Skeletal muscle tissue (tissue), 4 donors: ENCODE measurements around the gene STYXL2. TPM values are rescaled to one million over a fixed set of nuclear protein-coding genes. Genes with fewer than 3 reads are reported as not detected.
A peak's percentile ranks its signal among the peaks of the same experiment; 100 is the strongest.

Experiments used
- H3K27ac ChIP-seq: one replicate; pipeline ENCODE4 v1.7.0; 2013; ENCODE audit warnings: mild to moderate bottlenecking, low read depth, low read length, inconsistent platforms
- H3K27me3 ChIP-seq, 3 donors: one replicate each; pipeline ENCODE4 v1.7.0; 2013; ENCODE audit warnings: low read length in 3 of 3; ENCODE audit not compliant: control insufficient read depth in 3 of 3, insufficient read depth in 3 of 3
- H3K36me3 ChIP-seq, 3 donors: one replicate each; pipeline ENCODE4 v1.7.0; 2013; ENCODE audit warnings: low read length in 3 of 3; ENCODE audit not compliant: control insufficient read depth in 3 of 3, insufficient read depth in 3 of 3
- H3K4me1 ChIP-seq, 3 donors: one replicate each; pipeline ENCODE4 v1.7.0; 2013; ENCODE audit warnings: low read length in 3 of 3, mild to moderate bottlenecking in 3 of 3; ENCODE audit not compliant: control insufficient read depth in 3 of 3, insufficient read depth in 3 of 3
- H3K4me3 ChIP-seq, 3 donors: one replicate each; pipeline ENCODE4 v1.7.0; 2013; ENCODE audit warnings: low read length in 3 of 3
- H3K9ac ChIP-seq, 3 donors: one replicate each; pipeline ENCODE4 v1.7.0; 2013; ENCODE audit warnings: low read length in 3 of 3, mild to moderate bottlenecking in 3 of 3, moderate library complexity in 2 of 3, low read depth in 1 of 3
- H3K9me3 ChIP-seq, 3 donors: one replicate each; pipeline ENCODE4 v1.7.0; 2013; ENCODE audit warnings: low read length in 3 of 3; ENCODE audit not compliant: control insufficient read depth in 3 of 3
- total RNA-seq: library from RNA; depleted of rRNA; stranded (reverse); fragments of >200 nt; gene quantifications from one replicate; pipeline ENCODE4 v1.2.3, GENCODE V29; 2014
- donor health status: Osteomylitis.

Gene STYXL2
- total RNA-seq, 1 donor from 2014 or later: 99.7 TPM

- H3K27me3 ChIP-seq: peaks cover 0 to 4% (median 2%) of the 10 kb centered on the region in 3 donors
- no peaks in the 10 kb centered on the region for H3K9me3 ChIP-seq
- no peak overlapping the region for H3K9ac ChIP-seq
- H3K27ac ChIP-seq: no peak overlapping the region
- no peaks in the 10 kb centered on the region for H3K36me3 ChIP-seq
- H3K4me1 ChIP-seq: peaks cover 0 to under 1% (median 0%) of the 10 kb centered on the region in 3 donors
- no peak overlapping the region for H3K4me3 ChIP-seq
Observed at GRCh38 chr1:167077128-167077867, 16.6 kb upstream of the STYXL2 start.

GRCh38 chr1:167077868-167078210 lies 16.0 kb upstream of the STYXL2 start:
- no peak overlapping the region for H3K27ac ChIP-seq
- H3K4me1 ChIP-seq: peaks cover 0 to 6% (median 5%) of the 10 kb centered on the region in 3 donors
- no peaks in the 10 kb centered on the region for H3K36me3 ChIP-seq
- H3K27me3 ChIP-seq: peaks cover 0 to 6% (median 2%) of the 10 kb centered on the region in 3 donors
- H3K9ac ChIP-seq: no peak overlapping the region
- no peaks in the 10 kb centered on the region for H3K9me3 ChIP-seq
- H3K4me3 ChIP-seq: no peak overlapping the region

- Histone ChIP-seq H3K9ac (no peak overlapping the region), H3K27ac (no peak overlapping the region), H3K27me3 (peaks cover 0 to 6% (median 5%) of the 10 kb centered on the region in 3 donors), H3K36me3 (no peaks in the 10 kb centered on the region), H3K4me1 (peaks cover 11 to 30% (median 29%) of the 10 kb centered on the region in 3 donors), H3K4me3 (no peak overlapping the region), H3K9me3 (no peaks in the 10 kb centered on the region)
Observed at GRCh38 chr1:167081594-167082156, 12.2 kb upstream of the STYXL2 start.

GRCh38 chr1:167082511-167083027 lies 11.3 kb upstream of the STYXL2 start:
- Histone ChIP-seq H3K4me3 (peak overlapping the region in 1 of 3 donors; percentile 36), H3K27me3 (peaks cover 0 to 6% (median 3%) of the 10 kb centered on the region in 3 donors), H3K9me3 (no peaks in the 10 kb centered on the region), H3K9ac (peak overlapping the region in 1 of 3 donors; percentile 17), H3K4me1 (peaks cover 11 to 30% (median 29%) of the 10 kb centered on the region in 3 donors), H3K27ac (no peak overlapping the region), H3K36me3 (no peaks in the 10 kb centered on the region)

GRCh38 chr1:167083066-167083665 lies 10.7 kb upstream of the STYXL2 start:
- no peaks in the 10 kb centered on the region for H3K9me3 ChIP-seq
- no peaks in the 10 kb centered on the region for H3K36me3 ChIP-seq
- H3K4me3 ChIP-seq: peak overlapping the region in 2 of 3 donors; percentile 9 to 36
- H3K9ac ChIP-seq: peak overlapping the region in 1 of 3 donors; percentile 18
- peaks cover 11 to 30% (median 29%) of the 10 kb centered on the region in 3 donors for H3K4me1 ChIP-seq
- peaks cover 0 to 6% (median 3%) of the 10 kb centered on the region in 3 donors for H3K27me3 ChIP-seq
- H3K27ac ChIP-seq: no peak overlapping the region

- H3K4me1 ChIP-seq: peaks cover 11 to 30% (median 29%) of the 10 kb centered on the region in 3 donors
- H3K4me3 ChIP-seq: no peak overlapping the region
- H3K27ac ChIP-seq: no peak overlapping the region
- H3K9me3 ChIP-seq: no peaks in the 10 kb centered on the region
- no peaks in the 10 kb centered on the region for H3K36me3 ChIP-seq
- peaks cover 0 to 6% (median 3%) of the 10 kb centered on the region in 3 donors for H3K27me3 ChIP-seq
- H3K9ac ChIP-seq: peak overlapping the region in 1 of 3 donors; percentile 25
Observed at GRCh38 chr1:167083871-167084270, 10.0 kb upstream of the STYXL2 start.

GRCh38 chr1:167084757-167085156 lies 9.1 kb upstream of the STYXL2 start:
- Histone ChIP-seq H3K4me1 (peaks cover 11 to 30% (median 29%) of the 10 kb centered on the region in 3 donors), H3K36me3 (no peaks in the 10 kb centered on the region), H3K9me3 (no peaks in the 10 kb centered on the region), H3K9ac (no peak overlapping the region), H3K27ac (no peak overlapping the region), H3K4me3 (no peak overlapping the region), H3K27me3 (peaks cover 0 to 6% (median 3%) of the 10 kb centered on the region in 3 donors)

- Histone ChIP-seq H3K9ac (no peak overlapping the region), H3K27me3 (peaks cover 0 to 6% (median 3%) of the 10 kb centered on the region in 3 donors), H3K4me1 (peaks cover 15 to 34% (median 29%) of the 10 kb centered on the region in 3 donors), H3K9me3 (no peaks in the 10 kb centered on the region), H3K27ac (peak overlapping the region; percentile 33), H3K36me3 (no peaks in the 10 kb centered on the region), H3K4me3 (no peak overlapping the region)
Observed at GRCh38 chr1:167086033-167086432, 7.8 kb upstream of the STYXL2 start.

- peak overlapping the region; percentile 33 for H3K27ac ChIP-seq
Observed at GRCh38 chr1:167086768-167087167, 7.1 kb upstream of the STYXL2 start.

More at GRCh38 chr1:167086768-167087167, 7.1 kb upstream of the STYXL2 start:
- Histone ChIP-seq H3K9me3 (no peaks in the 10 kb centered on the region), H3K4me1 (peaks cover 15 to 34% (median 29%) of the 10 kb centered on the region in 3 donors), H3K27me3 (peaks cover 0 to 3% (median 3%) of the 10 kb centered on the region in 3 donors), H3K4me3 (no peak overlapping the region), H3K36me3 (no peaks in the 10 kb centered on the region), H3K9ac (peak overlapping the region in 1 of 3 donors; percentile 26)
